ENCODE measurements around the gene UBXN2A. TPM values are rescaled to one million over a fixed set of nuclear protein-coding genes. Genes with fewer than 3 reads are reported as not detected.

UBXN2A gene
- total and polyA plus RNA-seq, 2 of the 8 experiments (the other 6 are each of a cell fraction or from before 2014, with no cell fraction given), result 3.6 to 20.4 TPM

DNA sequence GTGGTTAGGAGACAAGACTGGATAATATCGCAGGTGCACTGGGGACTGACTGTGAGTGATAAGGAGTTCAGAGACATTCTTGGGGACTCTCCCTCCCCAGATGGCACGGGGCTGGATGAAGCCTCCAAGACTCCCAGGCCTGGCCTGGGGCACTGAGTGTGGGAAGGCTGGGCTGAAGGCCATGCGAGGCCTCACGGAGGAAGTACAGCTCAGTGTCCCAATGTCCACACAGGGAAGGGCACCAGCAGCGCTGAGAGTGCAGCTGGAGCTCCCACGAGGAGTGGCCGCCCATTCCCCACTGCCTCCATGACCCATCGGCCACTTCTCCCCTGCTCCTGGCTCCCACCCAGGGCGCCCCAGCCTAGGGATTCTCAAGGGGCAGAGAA is 76.1 kb downstream of the UBXN2A start (continued):
- TF ChIP-seq EP300 (IDR thresholded peaks at IDR 0.05; ENCODE audit: borderline replicate concordance in 1 of 2, low read depth in 2 of 2, low read length in 2 of 2), result no peak

Measured in H1 (cell line).